ENCODE data around the gene MYL6. TPM values are rescaled to one million over a fixed set of nuclear protein-coding genes. Genes with fewer than 3 reads are reported as not detected.
A peak's percentile ranks its signal among the peaks of the same experiment; 100 is the strongest.

The MYL6 gene
- 1,000 to 10,000 TPM; 1,587 to 1,792 TPM for total RNA-seq

- TF ChIP-seq POLR2AphosphoS5 (IDR thresholded peaks at IDR 0.05) (peak; percentile 100), POLR2A (IDR thresholded peaks at IDR 0.05) (peak; percentile 100), CTCF (IDR thresholded peaks at IDR 0.05) (peak in 1 of 4 experiments; percentile 18)
- Histone ChIP-seq H3K27ac (peak within 1 kb of the TSS; percentile 97 to 98), H3K9me3 (no peaks in the 10 kb centered on the region), H3K4me3 (peak within 1 kb of the TSS; percentile 58 to 71), H3K36me3 (peaks cover 5 to 12% of the 10 kb centered on the region in 2 donors), H3K4me1 (replicated peaks) (peaks cover 12% of the 10 kb centered on the region), H3K27me3 (replicated peaks; ENCODE audit: insufficient read depth) (no peaks in the 10 kb centered on the region)
- intact Hi-C loops (cut with DNase I), result loop anchor here (2.0 to 5.0 kb wide), 2 partner anchors 31 to 41 kb away; partner anchors contain the start of genes RPL41 and ZC3H10
- DNase-seq (ENCODE audit: low spot score), result peak; percentile 99
- WGBS, result under 1% methylated on average over 21 of the region's 30 CpGs
These were observed at the start of gene MYL6 for GRCh38 chr12:56158029-56158925. TSS of gene MYL6 (plus strand) at chr12:56158359. CDS start at chr12:56158402, 43 bp downstream.

- H3K27ac ChIP-seq, result no peak overlapping the region
- DNase-seq (ENCODE audit: low spot score), result no peak
- no peak overlapping the region for H3K4me3 ChIP-seq
- 79% methylated on average over 5 of the region's 5 CpGs for WGBS
- peaks cover 19 to 27% of the 10 kb centered on the region in 2 donors for H3K36me3 ChIP-seq
- no peak for TF ChIP-seq CTCF (IDR thresholded peaks at IDR 0.05)
- TF ChIP-seq POLR2A (IDR thresholded peaks at IDR 0.05), result no peak
- TF ChIP-seq POLR2AphosphoS5 (IDR thresholded peaks at IDR 0.05), result no peak
- intact Hi-C loops (cut with DNase I), result no loop called here
- no peaks in the 10 kb centered on the region for H3K9me3 ChIP-seq
- no peaks in the 10 kb centered on the region for H3K27me3 ChIP-seq (replicated peaks; ENCODE audit: insufficient read depth)
- peaks cover 4% of the 10 kb centered on the region for H3K4me1 ChIP-seq (replicated peaks)
These were observed 47.6 kb upstream of the MYL6 start for GRCh38 chr12:56110571-56110970.

- H3K36me3 ChIP-seq, result peaks cover 16 to 17% of the 10 kb centered on the region in 2 donors
- no peaks in the 10 kb centered on the region for H3K27me3 ChIP-seq (replicated peaks; ENCODE audit: insufficient read depth)
- H3K27ac ChIP-seq, result no peak overlapping the region
- H3K4me1 ChIP-seq (replicated peaks), result peaks cover 3% of the 10 kb centered on the region
- H3K9me3 ChIP-seq, result no peaks in the 10 kb centered on the region
- intact Hi-C loops (cut with DNase I), result no loop called here
- no peak overlapping the region for H3K4me3 ChIP-seq
- no peak for DNase-seq (ENCODE audit: low spot score)
- TF ChIP-seq POLR2AphosphoS5 (IDR thresholded peaks at IDR 0.05) (no peak), CTCF (IDR thresholded peaks at IDR 0.05) (no peak), POLR2A (IDR thresholded peaks at IDR 0.05) (no peak)
- WGBS, result 89% methylated on average over 1 of the region's 1 CpG
These were observed 44.1 kb upstream of the MYL6 start for GRCh38 chr12:56114084-56114483.

GRCh38 chr12:56115329-56115728, 42.8 kb upstream of the MYL6 start:
- Histone ChIP-seq H3K9me3 (no peaks in the 10 kb centered on the region), H3K27ac (peak overlapping the region; percentile 93 to 97), H3K4me3 (peak overlapping the region; percentile 61), H3K27me3 (replicated peaks; ENCODE audit: insufficient read depth) (no peaks in the 10 kb centered on the region), H3K4me1 (replicated peaks) (peaks cover 8% of the 10 kb centered on the region), H3K36me3 (peaks cover 9 to 16% of the 10 kb centered on the region in 2 donors)
- 36% methylated on average over 10 of the region's 10 CpGs for WGBS
- TF ChIP-seq POLR2AphosphoS5 (IDR thresholded peaks at IDR 0.05) (no peak), CTCF (IDR thresholded peaks at IDR 0.05) (no peak), POLR2A (IDR thresholded peaks at IDR 0.05) (no peak)
- no peak for DNase-seq (ENCODE audit: low spot score)
- intact Hi-C loops (cut with DNase I), result loop anchor here (5.0 kb wide), 1 partner anchor 42 kb away; the partner anchor contains the start of gene MYL6
